OCI-LY1 (cell line): ENCODE results near the gene USP36.

Experiments used
- H2AFZ ChIP-seq: fragments of 200-600 bp; sonication (generic), shearing (Covaris generic); 2 replicates; pipeline ENCODE4 v1.6.0; 2014; ENCODE audit warnings: antibody characterized with exemption, mild to moderate bottlenecking, low read length
- H3F3A ChIP-seq: fragments of 200-600 bp; sonication (generic), shearing (Covaris generic); 2 replicates; pipeline ENCODE4 v1.6.0; 2014; ENCODE audit warnings: mild to moderate bottlenecking, antibody characterized with exemption, low read length, moderate library complexity; ENCODE audit not compliant: insufficient read depth
- H3K27ac ChIP-seq: fragments of 200-600 bp; sonication (generic); 2 replicates; pipeline ENCODE4 v1.5.1; 2014; ENCODE audit warnings: low read length, mixed run types, mild to moderate bottlenecking, low read depth; ENCODE audit not compliant: poor library complexity, severe bottlenecking
- H3K27me3 ChIP-seq: fragments of 200-600 bp; sonication (generic); 2 replicates; pipeline ENCODE4 v1.6.0; 2014; ENCODE audit warnings: antibody characterized with exemption, mild to moderate bottlenecking, low read length, moderate library complexity; ENCODE audit not compliant: insufficient read depth
- H3K36me3 ChIP-seq: fragments of 200-600 bp; sonication (generic); 2 replicates; pipeline ENCODE4 v1.6.1; 2014; ENCODE audit warnings: mild to moderate bottlenecking, antibody characterized with exemption, low read length, moderate library complexity, mixed read lengths; ENCODE audit not compliant: insufficient read depth
- H3K4me1 ChIP-seq: fragments of 200-600 bp; sonication (generic); 2 replicates; pipeline ENCODE4 v1.5.1; 2014; ENCODE audit warnings: mild to moderate bottlenecking, low read length, moderate library complexity; ENCODE audit not compliant: insufficient read depth, severe bottlenecking
- H3K4me2 ChIP-seq: fragments of 200-600 bp; sonication (generic), shearing (Covaris generic); 2 replicates; pipeline ENCODE4 v1.6.1; 2014; ENCODE audit warnings: low read length
- H3K4me3 ChIP-seq: fragments of 200-600 bp; sonication (generic); 2 replicates; pipeline ENCODE4 v1.5.1; 2014; ENCODE audit warnings: low read length, low read depth, mild to moderate bottlenecking, mixed read lengths; ENCODE audit not compliant: poor library complexity, severe bottlenecking
- H3K79me2 ChIP-seq: fragments of 200-600 bp; shearing (Covaris generic); 2 replicates; pipeline ENCODE4 v1.6.1; 2016; ENCODE audit warnings: mixed run types, low read length, mixed read lengths; ENCODE audit not compliant: insufficient read depth
- H3K9ac ChIP-seq: fragments of 200-600 bp; sonication (generic), shearing (Covaris generic); 2 replicates; pipeline ENCODE4 v1.6.1; 2014; ENCODE audit warnings: mild to moderate bottlenecking, low read length, mixed read lengths
- H3K9me2 ChIP-seq: fragments of 200-600 bp; sonication (generic), shearing (Covaris generic); 2 replicates; pipeline ENCODE4 v1.6.1; 2014; ENCODE audit warnings: low read depth, mild to moderate bottlenecking, low read length, mixed read lengths
- H3K9me3 ChIP-seq: fragments of 200-600 bp; shearing (Covaris generic); 2 replicates; pipeline ENCODE4 v1.6.1; 2014; ENCODE audit warnings: low read length, mixed read lengths
- H4K20me1 ChIP-seq: fragments of 200-600 bp; sonication (generic), shearing (Covaris generic); 2 replicates; pipeline ENCODE4 v1.6.0; 2016; ENCODE audit warnings: mild to moderate bottlenecking, low read length; ENCODE audit not compliant: insufficient read depth
- EZH2 ChIP-seq: fragments of 200-600 bp; sonication (generic), shearing (Covaris generic); IDR thresholded peaks from 2 replicates; pipeline ENCODE4 v1.8.0; 2017; ENCODE audit warnings: borderline replicate concordance, mixed run types, mild to moderate bottlenecking, antibody characterized with exemption, low read length, moderate library complexity, mixed read lengths
- TF ChIP-seq, protein P1 (sequence below): fragments of 200-600 bp; sonication (generic), shearing (Covaris generic); IDR thresholded peaks from 2 replicates; pipeline ENCODE4 v1.5.1; 2017; ENCODE audit warnings: mild to moderate bottlenecking, antibody characterized with exemption, low read length, moderate library complexity, mixed read lengths

The USP36 gene

DNA sequence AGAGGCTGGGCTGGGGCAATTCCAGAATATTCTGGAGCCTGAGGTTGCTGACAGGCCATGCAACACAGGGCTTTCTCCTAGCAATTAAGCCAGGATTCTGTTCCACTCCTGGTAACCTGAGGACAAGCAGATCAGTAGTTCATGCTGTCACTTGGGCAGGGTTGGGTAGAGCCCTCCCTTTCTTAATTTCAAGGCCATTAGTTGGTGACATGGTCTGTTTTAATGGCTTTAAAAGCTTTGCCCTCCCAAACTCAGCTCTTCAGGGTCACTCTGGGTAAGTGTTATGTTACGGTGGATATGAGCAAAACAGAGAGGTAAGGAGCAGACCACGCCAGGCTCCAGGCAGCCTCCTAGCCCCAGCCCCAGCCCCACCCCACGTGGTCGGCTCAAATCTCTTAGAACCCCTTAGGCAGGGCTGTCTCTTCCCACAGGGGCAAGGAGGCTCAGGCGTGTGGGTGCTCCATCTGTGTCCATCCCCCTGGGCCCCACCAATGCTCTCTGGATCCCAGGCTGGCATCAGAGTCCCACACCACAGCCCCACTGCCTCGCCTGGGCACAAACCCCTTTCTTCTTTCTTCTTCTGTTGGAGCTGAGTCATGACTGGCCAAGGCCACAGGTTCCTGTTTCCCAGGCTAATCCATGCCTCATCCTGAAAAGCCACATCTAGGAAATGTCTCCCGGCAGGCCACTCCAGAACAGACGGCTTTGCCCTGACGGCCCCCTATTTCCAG is 34.9 kb upstream of the USP36 start:
- no peaks in the 10 kb centered on the region for H3K4me1 ChIP-seq
- no peak overlapping the region for H3K27ac ChIP-seq

DNA sequence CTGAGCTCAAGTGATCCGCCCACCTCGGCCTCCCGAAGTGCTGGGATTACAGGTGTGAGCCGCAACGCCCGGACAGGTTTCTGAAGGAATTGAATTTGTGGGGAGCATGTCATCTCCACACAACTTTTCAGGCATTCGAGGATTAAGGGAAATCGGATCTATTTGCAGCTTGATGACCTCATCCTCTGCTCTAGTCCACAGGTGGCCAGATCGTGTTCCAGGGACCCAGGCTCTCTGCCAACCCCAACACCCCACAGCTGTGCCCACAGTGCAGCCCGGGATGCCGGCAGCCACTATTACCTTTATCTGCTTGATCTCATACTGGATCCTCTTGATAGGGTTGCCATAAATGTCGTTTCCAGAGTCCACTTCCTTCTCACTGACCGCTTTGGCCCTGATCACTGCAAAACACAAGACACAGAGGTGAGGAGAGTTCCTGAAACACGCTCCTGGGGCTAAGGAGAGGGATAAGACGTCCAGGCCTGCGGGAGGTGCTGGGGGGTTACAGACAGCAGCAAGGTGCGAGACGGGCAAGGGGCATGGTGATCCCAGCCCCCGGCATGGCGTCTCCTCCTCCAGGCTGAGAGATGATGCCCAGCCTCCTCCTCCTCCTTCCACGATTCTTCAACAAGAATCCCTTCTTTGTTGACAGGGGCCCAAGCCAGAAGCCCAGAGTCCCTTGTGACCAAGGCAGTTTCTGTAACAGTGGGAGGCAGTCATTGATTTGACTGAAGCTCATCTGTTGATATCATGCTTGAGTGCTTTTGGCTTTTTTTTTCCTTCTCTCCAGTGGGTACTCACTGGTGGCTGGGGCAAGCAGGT is 33.1 kb upstream of the USP36 start:
- Histone ChIP-seq H3K79me2 (no peaks in the 10 kb centered on the region), H3K9me3 (no peaks in the 10 kb centered on the region), H3F3A (no peaks in the 10 kb centered on the region), H3K9ac (no peak overlapping the region), H3K27me3 (no peaks in the 10 kb centered on the region), H3K4me2 (no peak overlapping the region), H3K27ac (no peak overlapping the region), H3K4me3 (no peak overlapping the region), H4K20me1 (no peaks in the 10 kb centered on the region), H3K4me1 (no peaks in the 10 kb centered on the region), H3K36me3 (no peaks in the 10 kb centered on the region), H2AFZ (no peak overlapping the region), H3K9me2 (no peaks in the 10 kb centered on the region)
- no peak for TF ChIP-seq EZH2
- TF ChIP-seq, protein P1, sequence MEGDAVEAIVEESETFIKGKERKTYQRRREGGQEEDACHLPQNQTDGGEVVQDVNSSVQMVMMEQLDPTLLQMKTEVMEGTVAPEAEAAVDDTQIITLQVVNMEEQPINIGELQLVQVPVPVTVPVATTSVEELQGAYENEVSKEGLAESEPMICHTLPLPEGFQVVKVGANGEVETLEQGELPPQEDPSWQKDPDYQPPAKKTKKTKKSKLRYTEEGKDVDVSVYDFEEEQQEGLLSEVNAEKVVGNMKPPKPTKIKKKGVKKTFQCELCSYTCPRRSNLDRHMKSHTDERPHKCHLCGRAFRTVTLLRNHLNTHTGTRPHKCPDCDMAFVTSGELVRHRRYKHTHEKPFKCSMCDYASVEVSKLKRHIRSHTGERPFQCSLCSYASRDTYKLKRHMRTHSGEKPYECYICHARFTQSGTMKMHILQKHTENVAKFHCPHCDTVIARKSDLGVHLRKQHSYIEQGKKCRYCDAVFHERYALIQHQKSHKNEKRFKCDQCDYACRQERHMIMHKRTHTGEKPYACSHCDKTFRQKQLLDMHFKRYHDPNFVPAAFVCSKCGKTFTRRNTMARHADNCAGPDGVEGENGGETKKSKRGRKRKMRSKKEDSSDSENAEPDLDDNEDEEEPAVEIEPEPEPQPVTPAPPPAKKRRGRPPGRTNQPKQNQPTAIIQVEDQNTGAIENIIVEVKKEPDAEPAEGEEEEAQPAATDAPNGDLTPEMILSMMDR = no peak

More for the DNA sequence above, 34.9 kb upstream of the USP36 start:
- Histone ChIP-seq H3K36me3 (no peaks in the 10 kb centered on the region), H3K9me3 (no peaks in the 10 kb centered on the region), H2AFZ (no peak overlapping the region), H3K27me3 (no peaks in the 10 kb centered on the region; the same call in none of the 2 replicates), H3K9ac (no peak overlapping the region), H4K20me1 (no peaks in the 10 kb centered on the region), H3K9me2 (no peaks in the 10 kb centered on the region), H3F3A (no peaks in the 10 kb centered on the region), H3K79me2 (no peaks in the 10 kb centered on the region), H3K4me3 (no peak overlapping the region), H3K4me2 (no peak overlapping the region)
- TF ChIP-seq EZH2 = no peak
- TF ChIP-seq, protein P1 = no peak

DNA sequence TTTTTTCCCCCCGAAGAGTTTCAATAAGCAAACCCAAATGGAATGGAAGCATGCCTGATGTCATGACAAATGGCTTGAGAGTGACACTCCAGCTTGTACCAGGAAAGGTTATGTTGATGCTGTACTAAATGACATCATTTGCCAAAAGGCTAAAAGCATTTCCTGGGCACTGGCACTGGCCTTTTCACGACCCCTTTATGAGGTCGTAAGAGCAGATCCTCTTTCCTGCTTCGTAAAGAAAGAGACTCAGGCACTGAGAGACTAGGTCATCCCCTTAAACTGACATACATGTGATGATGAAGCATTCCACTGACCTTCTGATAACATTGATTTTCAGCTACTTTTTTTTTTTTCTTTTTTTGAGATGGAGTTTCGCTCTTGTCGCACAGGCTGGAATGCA is 31.9 kb upstream of the USP36 start:
- H3K79me2 ChIP-seq = no peaks in the 10 kb centered on the region
- H3K4me3 ChIP-seq = no peak overlapping the region
- no peak overlapping the region for H3K27ac ChIP-seq
- no peaks in the 10 kb centered on the region for H3K27me3 ChIP-seq
- no peaks in the 10 kb centered on the region for H4K20me1 ChIP-seq
- no peaks in the 10 kb centered on the region for H3K9me3 ChIP-seq
- no peaks in the 10 kb centered on the region for H3F3A ChIP-seq
- H3K9ac ChIP-seq = no peak overlapping the region
- H2AFZ ChIP-seq = no peak overlapping the region
- no peak for TF ChIP-seq EZH2
- TF ChIP-seq, protein P1 = no peak
- no peaks in the 10 kb centered on the region for H3K4me1 ChIP-seq
- no peak overlapping the region for H3K4me2 ChIP-seq
- H3K9me2 ChIP-seq = no peaks in the 10 kb centered on the region
- H3K36me3 ChIP-seq = no peaks in the 10 kb centered on the region
